Midbrain (tissue), 1 donor: ENCODE measurements around the gene LEMD1.
"Not testable (repeated sequence)": the region's sequence is repeated elsewhere in the genome, so short reads cannot be mapped to it uniquely, and the experiment has no call there.

Experiments used
- DNase-seq: peaks from one replicate; lab custom pipeline; 2025; lab: John Stamatoyannopoulos, UW

Gene LEMD1

DNA sequence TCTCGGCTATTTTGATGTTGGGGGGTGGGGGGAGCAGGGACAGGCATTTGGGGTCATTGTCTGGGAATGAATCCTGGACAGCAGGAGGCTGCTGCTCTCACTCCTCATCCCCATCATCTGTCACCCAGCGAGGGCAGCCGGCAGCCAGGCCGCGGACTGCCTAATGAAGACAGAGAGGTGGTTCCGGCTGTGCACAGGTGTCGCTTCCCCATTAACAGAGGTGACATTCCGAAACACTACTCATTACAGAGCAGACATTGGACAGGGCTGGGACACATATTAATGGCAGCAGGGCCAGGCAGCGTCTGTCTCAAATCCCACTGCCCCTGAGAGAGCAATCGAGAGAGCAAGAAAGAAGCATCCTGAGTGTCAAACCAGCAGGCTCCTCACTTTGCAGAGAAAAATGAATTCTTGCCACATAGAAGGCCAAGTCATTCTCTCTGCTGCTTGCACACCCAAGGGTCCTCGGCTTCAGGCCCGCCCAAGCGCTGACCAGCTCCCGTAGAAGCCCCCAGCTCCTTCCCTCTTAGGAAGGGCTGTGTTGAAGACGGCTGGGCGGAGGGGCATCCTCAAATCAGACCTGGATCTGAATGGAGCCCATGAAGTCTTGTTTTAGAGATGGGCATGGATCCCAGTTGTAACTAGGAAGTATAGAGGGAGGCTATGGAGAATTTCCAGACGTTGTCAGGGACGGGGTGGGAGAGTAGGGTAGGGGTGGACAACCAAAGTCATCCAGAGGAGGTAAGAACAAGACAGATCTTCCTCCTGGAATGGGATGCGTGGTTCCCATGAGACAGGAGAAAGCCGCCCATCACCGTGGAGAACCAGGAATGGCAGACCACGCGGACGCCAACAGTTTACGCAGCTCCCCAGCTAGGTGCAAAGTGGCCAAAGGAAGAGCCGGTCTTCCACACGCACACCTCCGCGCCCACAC is 8.2 kb upstream of the LEMD1 start:
- no peak for DNase-seq

- DNase-seq: no peak
These were observed 3.2 kb upstream of the LEMD1 start for GRCh38 chr1:205424901-205425600.

DNA sequence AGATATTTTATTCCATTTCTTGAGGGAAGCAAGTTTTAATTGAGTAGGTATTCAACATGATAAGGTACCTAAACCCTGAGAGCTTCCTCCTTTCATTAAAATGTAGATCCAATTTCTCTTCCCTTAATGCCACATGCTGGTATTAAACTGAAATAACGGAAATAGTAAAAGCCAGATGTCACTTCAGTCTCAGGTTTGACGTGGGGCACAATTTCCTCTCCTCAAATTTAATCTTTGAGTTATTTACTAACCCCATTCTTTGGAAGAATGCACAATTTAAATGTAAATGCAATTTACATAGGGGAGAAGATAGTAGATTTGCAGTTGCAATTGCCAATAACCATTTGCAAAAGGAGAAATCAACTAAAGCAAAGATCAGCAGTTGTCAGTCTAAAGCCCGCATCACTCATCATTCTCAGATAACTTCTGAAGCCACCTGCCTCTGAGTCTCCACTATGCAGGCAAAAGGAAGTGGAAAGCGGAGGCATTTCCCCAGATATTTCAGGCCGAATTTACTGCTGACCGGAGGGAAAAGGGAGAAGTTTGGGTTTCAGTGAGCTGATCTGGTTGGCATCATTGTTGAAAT is 2.1 kb upstream of the LEMD1 start:
- no peak for DNase-seq

GRCh38 chr1:205422993-205423642 is 1.3 kb upstream of the LEMD1 start:
- DNase-seq: no peak

DNA sequence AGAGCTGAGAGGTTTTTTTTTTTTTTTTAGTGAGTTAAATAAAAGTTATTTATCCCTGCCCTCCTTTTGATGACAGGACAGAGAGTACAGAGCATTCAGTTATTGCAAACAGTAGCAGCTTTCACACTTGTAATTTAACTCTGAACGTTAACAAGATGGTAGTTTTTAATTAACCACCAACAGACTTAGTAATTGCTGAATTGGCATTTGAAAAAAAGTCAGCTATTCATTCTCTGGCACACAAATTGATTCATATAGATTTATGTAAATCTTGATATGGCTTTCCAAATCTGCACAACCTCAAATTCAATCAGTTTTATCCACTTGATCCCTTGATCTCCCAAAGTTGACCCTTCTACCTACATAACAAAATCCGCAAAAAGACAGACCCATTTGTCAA is 918 bp downstream of the LEMD1 start:
- DNase-seq: no peak

- no peak for DNase-seq
These were observed 3.8 kb downstream of the LEMD1 start for GRCh38 chr1:205417870-205418635.

GRCh38 chr1:205416322-205416721 is 5.5 kb downstream of the LEMD1 start:
- no peak for DNase-seq

GRCh38 chr1:205410581-205411298 is 11.1 kb downstream of the LEMD1 start:
- no peak for DNase-seq

DNA sequence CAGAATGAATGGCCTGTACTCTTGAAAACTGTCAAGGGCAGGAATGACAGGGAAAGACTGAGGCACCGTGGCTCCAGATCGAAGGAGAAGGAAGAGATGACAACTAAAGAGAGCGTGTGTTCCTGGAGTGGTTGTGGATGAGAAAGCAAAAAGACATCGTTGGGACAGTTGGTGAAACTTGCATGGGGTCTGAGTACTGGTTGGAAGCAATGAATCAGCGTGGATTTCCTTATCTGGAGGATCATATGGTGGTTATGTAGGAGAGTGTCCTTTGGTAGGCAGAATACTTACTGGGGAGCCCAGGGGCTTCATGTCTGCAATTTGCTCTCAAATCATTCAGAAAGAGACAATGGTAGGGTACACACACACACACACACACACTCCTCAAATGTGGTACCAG is 13.9 kb downstream of the LEMD1 start:
- no peak for DNase-seq

- not testable (repeated sequence) for DNase-seq
These were observed 15.6 kb downstream of the LEMD1 start for GRCh38 chr1:205406252-205406651.

GRCh38 chr1:205404484-205404883 is 17.4 kb downstream of the LEMD1 start:
- not testable (repeated sequence) for DNase-seq

DNA sequence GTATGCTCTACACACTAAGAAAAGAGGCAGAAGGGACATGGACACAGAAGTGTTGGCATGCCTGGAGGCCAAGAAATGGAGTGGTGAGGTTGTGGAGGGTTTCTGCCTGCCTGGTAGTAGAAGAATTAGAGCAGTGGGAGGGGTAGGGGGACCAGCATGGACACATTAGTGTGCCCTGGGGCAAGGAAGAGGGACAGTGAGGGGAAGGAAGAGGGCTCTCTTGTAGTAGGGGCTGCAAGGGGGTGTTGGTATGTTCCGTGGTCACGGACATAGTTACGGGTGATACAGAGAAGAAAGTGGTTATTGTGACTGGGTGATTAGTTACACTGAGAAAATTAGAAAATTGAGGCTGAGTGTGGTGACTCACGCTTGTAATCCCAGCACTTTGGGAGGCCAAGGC is 23.3 kb downstream of the LEMD1 start:
- DNase-seq: no peak

DNA sequence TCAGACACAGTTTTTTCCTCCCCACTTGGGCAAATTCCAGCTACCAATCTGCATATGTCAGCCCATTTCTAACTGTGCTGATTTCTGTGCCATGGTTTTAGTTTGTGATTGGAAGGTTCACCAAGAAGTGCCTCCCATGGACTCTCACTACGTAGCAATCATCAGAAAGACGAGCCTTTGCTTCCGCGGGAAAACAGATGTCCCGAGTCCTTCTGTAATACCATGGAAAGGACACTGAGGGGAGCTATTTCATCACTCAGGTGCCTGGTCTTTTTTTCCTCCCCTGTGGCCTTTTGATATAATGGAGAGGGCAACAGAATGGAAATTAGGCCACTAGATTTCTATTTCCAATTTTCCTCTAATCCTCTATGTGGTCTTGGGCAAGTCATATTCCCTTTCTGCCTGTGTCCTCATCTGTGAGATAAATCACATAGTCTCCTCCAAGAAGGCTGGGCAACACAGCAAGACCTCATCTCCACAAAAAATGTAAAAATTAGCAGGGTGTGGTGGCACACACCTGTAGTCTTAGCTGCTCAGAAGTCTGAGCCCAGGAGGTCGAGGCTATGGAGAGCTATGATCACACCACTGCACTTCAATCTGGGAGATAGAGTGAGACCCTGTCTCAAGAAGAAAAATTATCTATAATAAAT is 24.8 kb downstream of the LEMD1 start:
- peak; percentile 46 for DNase-seq

- no peak for DNase-seq
These were observed 26.2 kb downstream of the LEMD1 start for GRCh38 chr1:205395616-205396015.

GRCh38 chr1:205392650-205393049 is 29.2 kb downstream of the LEMD1 start:
- no peak for DNase-seq

DNA sequence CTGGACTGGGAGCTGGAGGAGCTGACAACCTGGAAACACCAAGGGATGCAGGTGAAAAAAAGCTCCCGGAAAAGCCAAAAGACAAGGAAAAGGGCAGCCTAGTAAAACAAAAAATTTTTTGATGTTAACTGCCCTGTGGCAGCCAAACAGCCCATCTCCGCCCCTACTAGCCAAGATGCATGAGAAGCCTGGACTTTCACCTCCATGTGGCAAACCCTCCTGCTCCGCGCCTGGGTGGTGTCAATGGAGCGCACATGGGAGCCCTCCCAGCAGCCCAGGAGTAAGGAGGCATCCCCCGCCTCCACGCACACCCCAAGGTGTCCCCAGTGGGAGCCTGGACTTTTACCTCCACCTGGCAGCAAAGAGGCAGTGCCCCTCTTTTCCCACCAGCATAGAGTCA is 30.5 kb downstream of the LEMD1 start:
- DNase-seq: no peak

GRCh38 chr1:205387845-205388244 is 34.0 kb downstream of the LEMD1 start:
- DNase-seq: no peak

- DNase-seq: not testable (repeated sequence)
These were observed 38.9 kb downstream of the LEMD1 start for GRCh38 chr1:205382990-205383389.

DNA sequence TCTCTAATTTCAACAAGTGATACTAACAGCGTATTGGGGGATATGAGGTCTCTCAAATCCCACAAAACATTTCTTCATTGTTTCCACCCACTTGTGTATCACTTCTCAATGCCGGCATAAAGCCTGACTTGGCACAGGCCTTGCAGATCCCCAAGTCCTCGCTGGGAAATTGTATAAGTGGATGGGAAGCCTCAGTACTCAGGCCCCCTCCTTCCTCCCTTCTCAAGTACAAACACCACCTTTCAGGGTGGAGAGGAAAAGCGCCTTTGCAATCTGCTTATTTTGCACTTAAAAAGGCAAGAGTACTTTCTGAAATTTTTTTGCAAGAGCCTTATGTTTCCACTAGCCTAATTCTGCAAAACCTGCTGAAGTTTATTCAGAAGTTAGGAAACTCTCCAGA is 39.3 kb downstream of the LEMD1 start:
- DNase-seq: no peak

DNA sequence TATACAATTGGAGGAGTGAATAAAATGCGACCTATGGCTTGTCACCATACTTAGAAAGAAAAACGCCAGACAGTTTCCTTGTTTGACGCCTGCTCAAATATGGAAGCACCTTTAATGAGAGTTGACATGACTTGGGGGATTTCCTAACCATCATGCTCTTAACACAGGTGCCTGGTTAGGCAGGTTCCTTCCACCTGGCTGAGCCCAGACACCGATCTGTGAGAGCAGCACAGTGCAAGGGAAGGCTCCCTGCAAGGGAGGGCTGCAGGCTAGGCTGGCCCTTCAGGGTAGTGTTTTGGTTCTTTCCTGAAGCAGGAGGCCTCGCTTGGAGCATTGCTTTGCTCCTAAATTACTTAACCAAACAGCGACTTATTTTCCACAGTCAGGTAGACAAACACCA is 40.6 kb downstream of the LEMD1 start:
- DNase-seq: no peak
